HAP-1 (cell line): ENCODE results near the gene BPGM.
"Not testable (repeated sequence)": the region's sequence is repeated elsewhere in the genome, so short reads cannot be mapped to it uniquely, and the experiment has no call there.

Experiments
- DNase-seq, 2 experiments: peaks; one replicate each; pipeline ENCODE4 v3.0.0-alpha.2; 2016 to 2020; ENCODE audit warnings: low spot score in 2 of 2
- H3K27me3 ChIP-seq: fragments of 250-450 bp; sonication (Bioruptor Pico); 2 replicates; pipeline ENCODE4 v1.5.1; 2020; ENCODE audit warnings: low read depth, mild to moderate bottlenecking, moderate library complexity
- H3K36me3 ChIP-seq: fragments of 250-450 bp; sonication (Bioruptor Pico); replicated peaks from 2 replicates; pipeline ENCODE4 v1.5.1; 2020; ENCODE audit warnings: mild to moderate bottlenecking
- H3K4me1 ChIP-seq: fragments of 250-450 bp; sonication (Bioruptor Pico); 2 replicates; pipeline ENCODE4 v1.5.1; 2020; ENCODE audit warnings: mild to moderate bottlenecking
- H3K4me3 ChIP-seq: fragments of 250-450 bp; sonication (Bioruptor Pico); 2 replicates; pipeline ENCODE4 v1.5.1; 2020; ENCODE audit warnings: mild to moderate bottlenecking, moderate library complexity
- H3K9me3 ChIP-seq: fragments of 250-450 bp; sonication (Bioruptor Pico); 2 replicates; pipeline ENCODE4 v1.5.1; 2020; ENCODE audit warnings: mild to moderate bottlenecking, moderate library complexity
- in situ Hi-C: fragments of 300-500 bp; cut with MboI; formaldehyde crosslinking; loops from 3 replicates; pipeline ENCODE4 v1.14.3; 2020; ENCODE audit warnings: low sequenced_read_pairs, inconsistent platforms, mixed read lengths

BPGM gene

DNA sequence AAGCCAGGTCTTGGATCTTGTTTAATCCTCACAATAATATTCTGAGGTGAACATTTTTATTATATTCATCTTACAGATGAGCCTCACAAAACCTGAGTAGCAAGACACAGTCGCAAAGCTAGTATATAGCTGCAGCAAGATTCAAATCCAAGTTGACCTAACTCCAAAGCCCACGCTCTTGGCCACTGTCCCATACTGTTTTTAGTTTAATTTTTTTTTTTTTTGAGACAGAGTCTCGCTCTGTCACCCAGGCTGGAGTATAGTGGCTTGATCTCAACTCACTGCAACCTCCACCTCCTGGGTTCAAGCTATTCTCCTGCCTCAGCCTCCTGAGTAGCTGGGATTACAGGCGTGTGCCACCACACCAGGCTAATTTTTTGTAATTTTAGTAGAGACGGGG, 42.9 kb downstream of the BPGM start:
- H3K36me3 ChIP-seq, H3K4me3 ChIP-seq, H3K9me3 ChIP-seq, H3K27me3 ChIP-seq, DNase-seq: not testable (repeated sequence)
- peaks cover 44% of the 10 kb centered on the region for H3K4me1 ChIP-seq
- in situ Hi-C loops: loop anchor here (10.0 kb wide), 1 partner anchor 265 kb away; no protein-coding TSS in a partner anchor

DNA sequence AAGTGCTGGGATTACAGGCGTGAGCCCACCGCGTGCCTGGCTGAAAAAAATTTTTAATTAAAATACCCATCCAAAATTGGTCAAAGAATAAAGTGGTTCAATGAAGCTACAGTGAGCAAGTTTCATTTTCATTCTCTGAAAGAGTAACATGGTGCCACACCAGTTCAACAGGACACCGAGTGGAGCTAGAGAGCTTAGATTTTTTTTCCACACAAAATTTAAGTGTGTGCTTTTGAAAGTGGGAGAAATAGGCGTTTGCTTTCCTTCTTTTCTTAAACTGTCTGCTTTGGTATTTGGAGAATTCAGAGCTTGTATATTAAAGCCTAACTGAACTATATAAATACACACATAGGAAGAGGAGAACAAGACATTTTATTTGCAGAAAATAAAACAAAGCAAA, 43.4 kb downstream of the BPGM start:
- no peaks in the 10 kb centered on the region for H3K9me3 ChIP-seq
- no peaks in the 10 kb centered on the region for H3K27me3 ChIP-seq
- no peak overlapping the region for H3K4me3 ChIP-seq
- H3K4me1 ChIP-seq: peaks cover 48% of the 10 kb centered on the region
- in situ Hi-C loops: no loop called here
- no peaks in the 10 kb centered on the region for H3K36me3 ChIP-seq
- peak in 1 of 2 experiments; percentile 54 for DNase-seq

DNA sequence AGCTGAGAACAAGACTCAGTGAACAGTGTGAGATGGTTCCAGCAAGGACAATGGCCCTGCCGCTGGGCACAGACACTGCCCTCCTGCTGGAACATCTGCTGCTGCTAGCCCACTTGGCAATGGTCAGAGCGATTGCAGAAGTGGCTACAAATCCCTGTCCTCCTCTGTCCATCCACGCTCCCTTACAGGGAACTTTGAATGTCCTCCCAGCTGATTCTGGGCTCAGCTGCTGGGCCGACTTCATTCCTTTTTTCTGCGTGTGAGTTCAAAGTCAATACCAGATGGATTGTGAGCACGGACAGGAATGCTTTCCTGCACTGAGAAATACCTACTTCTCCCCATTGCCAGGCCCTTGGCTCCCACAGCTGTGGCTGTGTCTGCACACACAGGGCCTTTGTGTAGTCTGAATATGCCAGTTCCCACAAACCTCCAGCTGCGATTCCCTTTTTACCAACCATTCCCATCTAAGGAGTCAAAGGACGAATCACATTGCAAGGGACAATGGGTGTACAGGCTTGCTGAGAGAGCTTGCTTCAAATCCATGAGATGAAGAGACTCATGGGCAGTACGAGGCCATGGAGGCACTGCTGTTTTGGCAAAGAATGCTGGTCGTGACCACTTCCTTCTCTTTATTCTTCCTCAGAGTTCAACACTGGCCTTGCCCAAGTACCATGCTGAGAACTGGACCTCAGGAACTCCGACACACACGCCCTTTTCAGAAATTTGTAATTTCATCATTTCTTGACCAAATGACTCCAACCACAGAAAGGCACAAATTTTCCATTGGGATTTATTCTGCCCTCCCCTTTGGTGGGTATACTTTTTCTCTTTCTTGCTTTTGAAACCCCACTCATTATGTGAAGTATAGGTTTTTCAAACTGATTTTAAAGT, 44.2 kb downstream of the BPGM start:
- Histone ChIP-seq H3K9me3 (no peaks in the 10 kb centered on the region), H3K36me3 (no peaks in the 10 kb centered on the region), H3K4me1 (peaks cover 57% of the 10 kb centered on the region), H3K27me3 (no peaks in the 10 kb centered on the region), H3K4me3 (no peak overlapping the region)
- in situ Hi-C loops: no loop called here
- DNase-seq: no peak

DNA sequence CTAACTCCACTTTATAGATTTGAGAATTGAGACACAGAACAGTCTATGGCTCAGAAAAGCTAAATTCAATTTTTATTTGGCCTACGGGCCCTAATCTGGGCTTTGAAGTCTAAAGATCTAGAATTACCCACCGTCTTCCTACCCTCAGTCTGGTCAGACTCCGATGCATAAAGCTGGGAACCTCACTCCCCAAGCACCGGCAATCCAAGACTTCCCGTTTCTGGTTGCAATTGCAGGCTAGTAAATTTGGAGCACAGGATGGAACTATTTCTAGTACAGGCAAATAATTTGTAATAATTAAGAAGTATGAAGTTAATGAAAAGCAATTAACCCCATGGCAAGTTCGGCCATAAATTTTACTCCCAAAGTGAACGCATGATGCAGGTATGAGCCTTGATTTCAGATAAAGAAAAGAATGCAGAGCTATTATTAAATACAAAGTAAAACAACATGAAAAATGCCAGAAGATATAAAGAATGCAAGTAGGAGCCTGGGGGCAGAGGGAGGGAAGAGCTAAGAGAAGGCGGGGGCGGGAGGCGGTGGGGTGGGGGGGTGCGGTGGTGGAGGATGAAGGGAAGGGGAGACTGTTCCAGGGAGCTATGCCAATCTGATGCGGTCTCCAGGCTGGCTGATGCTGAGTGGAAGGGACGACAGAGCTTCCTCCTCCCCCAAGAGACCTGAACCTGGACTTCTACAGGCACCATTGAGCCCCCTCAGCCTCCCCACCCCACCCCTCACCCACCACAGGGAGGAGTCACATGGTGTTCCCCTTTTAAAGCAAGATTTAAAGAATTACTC, 45.1 kb downstream of the BPGM start:
- no peaks in the 10 kb centered on the region for H3K36me3 ChIP-seq
- peak; percentile 39 to 70 for DNase-seq
- H3K9me3 ChIP-seq: no peaks in the 10 kb centered on the region
- in situ Hi-C loops: no loop called here
- no peaks in the 10 kb centered on the region for H3K27me3 ChIP-seq
- no peak overlapping the region for H3K4me3 ChIP-seq
- peaks cover 60% of the 10 kb centered on the region for H3K4me1 ChIP-seq

DNA sequence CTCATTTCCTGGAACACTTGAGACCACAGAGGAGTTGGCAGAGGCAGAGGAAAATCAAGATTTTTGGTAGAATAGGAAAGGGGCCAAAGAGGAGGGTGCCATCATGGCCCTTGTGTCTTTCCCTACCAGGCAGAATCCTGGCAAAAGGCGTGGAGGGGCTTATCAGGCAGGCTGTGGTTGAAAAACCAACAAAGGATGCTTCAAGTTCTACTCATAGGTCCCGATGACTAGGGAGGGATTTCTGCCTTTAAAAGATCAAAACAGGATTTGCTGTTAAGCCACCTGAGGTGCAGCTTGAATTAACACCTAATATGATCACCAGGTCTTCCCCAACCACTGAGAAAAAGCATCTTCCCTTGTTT, 45.7 kb downstream of the BPGM start:
- H3K4me3 ChIP-seq: no peak overlapping the region
- H3K9me3 ChIP-seq: no peaks in the 10 kb centered on the region
- in situ Hi-C loops: no loop called here
- H3K27me3 ChIP-seq: no peaks in the 10 kb centered on the region
- peaks cover 66% of the 10 kb centered on the region for H3K4me1 ChIP-seq
- H3K36me3 ChIP-seq: no peaks in the 10 kb centered on the region
- no peak for DNase-seq

DNA sequence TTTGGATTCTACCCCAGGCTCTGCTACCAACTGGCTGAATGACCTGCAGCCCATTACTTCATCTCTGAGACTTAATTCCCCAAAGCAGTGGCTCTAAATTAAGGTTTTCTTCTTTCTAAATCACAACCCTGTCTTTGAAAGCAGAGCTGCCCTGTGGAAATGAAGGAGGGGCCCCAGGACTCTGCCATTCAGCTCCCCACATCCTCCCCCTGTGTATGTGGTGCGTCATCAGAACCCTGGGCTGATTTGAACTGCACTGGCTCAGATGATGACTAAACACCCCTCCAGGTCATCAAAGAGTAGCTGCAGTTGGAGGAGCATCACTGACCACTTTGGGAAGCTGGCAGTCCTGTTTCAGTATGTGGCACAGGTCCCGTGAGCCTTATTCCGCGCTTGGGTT, 46.6 kb downstream of the BPGM start:
- in situ Hi-C loops: no loop called here
- no peaks in the 10 kb centered on the region for H3K9me3 ChIP-seq
- no peaks in the 10 kb centered on the region for H3K36me3 ChIP-seq
- H3K27me3 ChIP-seq: no peaks in the 10 kb centered on the region
- no peak for DNase-seq
- no peak overlapping the region for H3K4me3 ChIP-seq
- peaks cover 75% of the 10 kb centered on the region for H3K4me1 ChIP-seq

DNA sequence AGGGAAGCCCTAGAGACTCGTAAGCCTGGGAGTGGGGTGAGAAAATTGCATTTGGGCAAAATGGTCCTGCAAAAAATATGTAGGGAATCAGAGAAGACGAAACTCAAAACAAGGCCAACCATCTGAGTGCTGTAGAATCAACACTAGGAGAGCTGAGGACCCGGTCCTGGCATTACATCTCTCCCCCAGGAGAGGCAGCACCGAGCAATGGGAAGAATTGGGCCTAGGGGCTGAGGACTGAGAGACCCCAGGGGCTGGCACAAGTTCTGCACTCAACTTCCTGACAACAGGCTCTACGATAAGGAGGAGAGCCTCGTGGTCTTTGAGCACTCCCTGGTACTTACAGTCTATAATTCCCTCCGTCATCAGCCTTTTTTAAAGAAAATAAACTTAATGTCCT, 47.6 kb downstream of the BPGM start:
- in situ Hi-C loops: no loop called here
- peak in 1 of 2 experiments; percentile 63 for DNase-seq
- Histone ChIP-seq H3K36me3 (no peaks in the 10 kb centered on the region), H3K4me3 (no peak overlapping the region), H3K27me3 (no peaks in the 10 kb centered on the region), H3K9me3 (no peaks in the 10 kb centered on the region), H3K4me1 (peaks cover 83% of the 10 kb centered on the region)

DNA sequence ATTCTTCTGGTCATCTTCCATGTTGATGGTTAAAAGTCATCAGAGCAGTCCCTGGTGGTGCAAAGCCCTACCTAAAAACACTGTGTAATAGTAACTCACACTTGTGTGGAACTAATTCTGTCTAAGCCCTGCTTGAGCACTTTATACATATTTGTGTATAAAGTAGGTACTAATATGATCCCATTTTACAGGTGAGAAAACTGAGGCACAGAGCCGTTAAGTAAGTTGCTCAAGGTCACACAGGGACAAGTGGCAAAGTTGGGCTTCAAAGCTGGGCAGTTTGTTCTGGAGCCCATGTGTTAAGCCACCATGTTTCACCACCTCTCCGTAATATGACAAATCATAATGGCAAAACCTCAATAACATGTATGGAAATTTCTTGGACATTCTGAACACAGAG, 48.1 kb downstream of the BPGM start:
- Histone ChIP-seq H3K36me3 (no peaks in the 10 kb centered on the region), H3K4me3 (no peak overlapping the region), H3K27me3 (no peaks in the 10 kb centered on the region), H3K4me1 (peaks cover 85% of the 10 kb centered on the region), H3K9me3 (no peaks in the 10 kb centered on the region)
- DNase-seq: no peak
- in situ Hi-C loops: no loop called here

DNA sequence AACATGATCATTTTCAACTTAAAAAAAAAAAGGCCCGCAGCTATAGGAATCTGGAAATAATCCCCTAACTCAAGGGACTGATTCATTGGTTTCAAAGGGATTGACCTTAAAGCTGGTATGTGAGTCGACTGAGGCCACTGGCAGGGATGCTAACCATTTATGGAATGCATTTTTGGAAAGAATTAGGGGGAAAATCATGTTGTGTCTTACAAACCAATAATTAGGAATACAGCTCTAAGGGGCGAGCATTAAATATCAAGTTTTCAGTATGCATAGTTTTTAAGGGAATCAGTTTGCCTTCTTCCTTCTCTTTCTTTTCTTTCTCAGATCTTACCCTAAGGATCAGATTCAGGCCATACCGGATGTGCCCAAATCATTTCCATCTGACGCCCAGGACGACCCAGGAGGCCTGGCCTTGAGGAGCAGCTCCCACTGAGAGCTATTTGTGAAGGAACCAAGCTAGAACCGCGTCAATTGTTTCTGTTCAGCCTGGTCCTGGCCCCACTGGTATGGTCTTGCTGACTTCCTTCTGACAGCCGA, 48.7 kb downstream of the BPGM start:
- Histone ChIP-seq H3K4me1 (peaks cover 85% of the 10 kb centered on the region), H3K27me3 (no peaks in the 10 kb centered on the region), H3K9me3 (no peaks in the 10 kb centered on the region), H3K36me3 (no peaks in the 10 kb centered on the region), H3K4me3 (no peak overlapping the region)
- peak; percentile 39 to 68 for DNase-seq
- in situ Hi-C loops: no loop called here

DNA sequence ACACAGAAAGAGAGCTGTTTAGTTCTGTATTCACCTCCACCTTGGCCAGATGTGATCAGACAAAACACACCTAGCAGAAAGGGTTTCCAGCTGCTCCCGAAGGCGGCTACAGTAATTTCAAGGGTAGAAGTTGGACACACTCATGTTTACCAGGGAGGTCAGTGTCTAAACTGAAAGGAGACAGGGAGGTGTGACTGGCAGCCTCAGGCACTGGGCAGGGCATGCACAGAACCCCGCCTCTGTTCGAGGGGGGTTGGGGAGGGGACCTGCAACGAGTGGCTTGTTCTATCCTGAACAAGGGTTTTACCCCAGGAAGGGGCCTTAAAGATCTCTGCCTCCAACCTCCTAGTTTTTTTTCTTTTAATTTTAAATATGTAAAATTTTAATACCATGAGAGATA, 49.6 kb downstream of the BPGM start:
- peaks cover 84% of the 10 kb centered on the region for H3K4me1 ChIP-seq
- no peaks in the 10 kb centered on the region for H3K9me3 ChIP-seq
- H3K36me3 ChIP-seq: no peaks in the 10 kb centered on the region
- no peak overlapping the region for H3K4me3 ChIP-seq
- in situ Hi-C loops: no loop called here
- no peaks in the 10 kb centered on the region for H3K27me3 ChIP-seq
- peak; percentile 72 to 75 for DNase-seq

DNA sequence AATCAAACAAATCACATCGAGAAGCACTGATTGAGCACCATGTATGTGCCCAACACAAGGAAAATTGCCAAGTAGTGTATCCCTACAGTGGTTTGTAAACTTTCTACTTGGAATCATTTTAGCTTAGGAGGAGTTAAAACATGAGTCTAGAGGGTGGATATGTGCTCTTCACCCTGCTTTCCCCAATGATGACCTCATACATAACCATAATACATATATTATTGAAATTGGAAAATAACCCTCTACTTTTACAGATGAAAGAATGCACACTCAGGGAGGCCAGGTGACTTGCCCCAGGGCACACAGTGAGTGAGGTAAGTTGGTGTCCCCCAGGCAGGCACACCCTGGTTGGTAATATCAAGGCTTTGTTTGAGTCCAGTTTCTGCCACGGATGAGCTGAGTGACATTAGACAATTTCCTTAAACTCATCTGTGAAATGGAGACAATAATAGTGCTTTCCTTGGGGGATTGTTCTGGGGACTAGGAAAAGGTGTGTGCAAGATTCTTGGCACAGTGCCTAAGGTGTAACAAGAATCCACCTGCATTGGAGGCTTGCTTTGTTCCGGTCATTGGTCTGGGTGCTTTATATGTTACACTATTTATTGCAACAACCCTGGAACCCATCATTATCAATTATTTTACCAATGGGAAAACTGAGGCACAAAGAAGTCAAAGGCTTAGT, 50.7 kb downstream of the BPGM start:
- H3K36me3 ChIP-seq: no peaks in the 10 kb centered on the region
- in situ Hi-C loops: no loop called here
- no peaks in the 10 kb centered on the region for H3K27me3 ChIP-seq
- no peaks in the 10 kb centered on the region for H3K9me3 ChIP-seq
- peaks cover 83% of the 10 kb centered on the region for H3K4me1 ChIP-seq
- no peak overlapping the region for H3K4me3 ChIP-seq
- DNase-seq: no peak

DNA sequence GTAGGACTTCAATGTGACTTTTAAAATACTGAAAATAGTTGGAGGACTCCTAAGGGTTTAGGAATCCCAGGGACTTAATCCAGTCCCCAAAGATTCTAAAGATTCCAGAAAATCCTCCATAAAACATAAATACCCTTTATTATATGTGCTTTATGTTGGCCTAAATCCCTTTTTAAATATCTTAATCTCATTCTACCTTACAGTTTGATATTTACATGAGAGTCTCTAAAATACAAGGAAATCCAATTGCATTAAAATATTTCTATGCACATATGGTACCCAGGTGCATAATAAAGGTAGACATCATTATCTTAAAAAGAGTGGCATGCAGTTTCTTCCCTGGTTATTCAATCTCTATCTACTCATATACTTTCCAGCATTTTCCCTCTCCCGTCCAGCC, 51.8 kb downstream of the BPGM start:
- in situ Hi-C loops: no loop called here
- H3K36me3 ChIP-seq: no peaks in the 10 kb centered on the region
- H3K9me3 ChIP-seq: no peaks in the 10 kb centered on the region
- H3K4me1 ChIP-seq: peaks cover 88% of the 10 kb centered on the region
- H3K4me3 ChIP-seq: no peak overlapping the region
- DNase-seq: peak in 1 of 2 experiments; percentile 91
- H3K27me3 ChIP-seq: no peaks in the 10 kb centered on the region

DNA sequence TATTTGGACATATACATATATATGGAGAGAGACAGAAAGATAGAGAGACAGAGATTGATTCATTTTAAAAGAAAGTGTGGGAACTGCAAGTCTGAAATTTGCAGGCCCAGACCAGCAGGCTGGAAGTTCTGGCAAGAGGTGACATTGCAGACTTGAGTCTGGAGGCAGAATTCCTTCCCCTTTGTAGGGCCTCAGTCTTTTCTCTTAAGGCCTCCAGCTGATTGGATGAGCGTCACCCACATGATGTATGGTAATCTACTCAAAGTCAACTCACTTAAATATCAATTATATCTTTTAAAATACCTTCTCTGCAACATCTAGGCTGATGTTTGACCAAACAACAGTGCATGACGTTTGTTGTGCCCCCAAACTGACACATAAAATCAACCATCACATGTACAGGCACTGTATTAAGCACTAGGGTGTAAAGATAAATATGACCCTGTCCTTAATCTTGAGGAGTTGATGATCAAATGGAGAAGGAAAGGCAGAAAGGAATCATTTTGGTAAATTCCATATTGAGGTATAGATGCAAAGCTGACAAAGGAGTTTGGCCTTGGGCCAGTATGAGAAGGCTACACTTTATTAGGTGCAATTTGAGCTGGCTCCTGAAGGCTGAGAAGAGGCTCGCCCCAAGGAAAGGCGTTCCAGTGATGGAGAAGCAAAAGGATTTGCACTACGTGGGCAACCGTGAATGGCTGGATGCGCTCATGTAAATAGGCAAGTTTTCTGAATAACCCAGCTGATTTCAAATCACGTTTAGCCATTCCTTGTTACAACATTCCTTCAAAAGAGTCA, 52.6 kb downstream of the BPGM start:
- H3K27me3 ChIP-seq: no peaks in the 10 kb centered on the region
- no peak overlapping the region for H3K4me3 ChIP-seq
- H3K4me1 ChIP-seq: peaks cover 84% of the 10 kb centered on the region
- in situ Hi-C loops: no loop called here
- no peaks in the 10 kb centered on the region for H3K36me3 ChIP-seq
- no peaks in the 10 kb centered on the region for H3K9me3 ChIP-seq
- DNase-seq: peak; percentile 84 to 86
